ENCODE data around the gene PDE9A.
"Not testable (repeated sequence)": the region's sequence is repeated elsewhere in the genome, so short reads cannot be mapped to it uniquely, and the experiment has no call there.

Gene PDE9A

GRCh38 chr21:42690586-42690985 is 37.2 kb downstream of the PDE9A start:
- no peak for DNase-seq

GRCh38 chr21:42691901-42692559 is 38.6 kb downstream of the PDE9A start:
- no peak for DNase-seq

- no peak for DNase-seq
Observed at GRCh38 chr21:42692688-42693087, 39.3 kb downstream of the PDE9A start.

DNA sequence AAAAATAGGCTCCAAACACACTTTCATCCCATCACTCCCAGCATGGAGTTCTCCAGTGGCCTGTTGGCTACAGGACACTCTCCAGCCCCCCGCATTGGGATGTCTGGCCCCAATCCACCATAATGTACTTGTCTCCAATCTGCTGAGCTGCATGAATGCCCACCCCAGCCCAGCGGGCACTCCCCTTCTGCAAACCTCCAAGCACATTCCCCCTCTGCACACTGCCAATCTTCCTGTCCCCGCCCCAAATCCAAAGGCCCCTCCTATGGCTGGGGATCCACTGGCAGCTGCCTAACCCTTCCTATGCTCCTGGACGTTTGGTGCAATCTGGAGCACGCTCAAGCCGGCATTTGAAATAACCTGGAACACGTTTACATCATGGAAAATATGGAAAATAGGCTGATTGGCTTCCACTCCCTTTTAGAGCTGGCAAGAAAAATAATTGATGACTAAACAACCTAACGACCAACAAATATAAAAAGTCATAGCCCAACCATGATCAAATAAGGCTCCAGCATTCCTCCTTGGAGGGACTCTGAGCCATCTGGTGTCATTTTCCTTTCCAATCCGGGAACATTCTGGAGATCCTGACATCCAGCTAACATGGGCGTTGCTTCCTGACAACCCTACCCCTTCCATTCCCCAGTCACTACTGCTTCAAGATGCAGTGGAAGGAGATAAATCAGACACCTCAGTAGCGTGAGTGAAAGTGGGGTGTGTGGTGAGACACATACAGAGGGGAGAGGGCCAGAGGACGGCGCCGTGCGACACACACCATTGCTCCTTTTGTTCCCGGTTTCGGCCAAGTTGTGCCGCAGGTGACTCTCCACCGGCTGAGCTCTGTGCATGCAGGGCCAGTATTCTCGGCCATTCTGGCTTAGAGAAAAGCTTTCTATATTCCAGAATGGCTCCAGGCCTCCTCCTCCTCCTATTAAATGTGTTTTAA is 41.6 kb downstream of the PDE9A start:
- no peak for DNase-seq

DNA sequence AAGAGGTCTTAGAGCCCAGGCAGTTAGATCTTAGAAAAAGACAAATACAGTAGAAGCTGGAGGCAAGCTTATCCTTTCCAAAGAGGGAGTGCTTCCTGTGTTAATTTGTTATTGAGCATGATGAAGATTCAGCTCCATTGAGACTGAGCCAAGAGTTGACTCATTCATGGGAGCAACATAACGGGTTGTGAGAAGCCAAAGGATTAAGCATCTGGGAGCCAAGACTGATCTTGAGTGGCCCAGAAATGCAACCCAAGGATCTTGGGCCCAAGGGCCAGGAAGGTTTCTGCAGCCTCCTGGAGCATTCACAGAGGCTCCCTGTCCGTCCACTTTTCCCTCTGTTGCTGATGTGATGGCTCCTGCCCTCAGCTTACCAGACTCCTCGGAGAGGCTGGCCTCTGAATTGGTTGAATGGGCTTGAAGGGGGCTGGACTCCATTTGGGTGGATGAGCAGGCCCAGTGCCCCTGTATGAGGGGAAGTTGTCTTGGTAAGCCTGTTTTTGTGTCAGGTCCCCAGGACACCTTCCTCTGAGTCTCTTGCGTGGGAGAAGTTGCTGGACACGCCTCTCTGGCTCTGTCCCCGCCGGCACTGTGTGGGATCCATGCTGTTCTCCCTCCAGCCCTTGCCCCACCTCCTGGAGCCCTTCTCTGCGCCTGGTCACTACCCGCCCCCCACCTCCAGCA is 42.4 kb downstream of the PDE9A start:
- DNase-seq: no peak

DNA sequence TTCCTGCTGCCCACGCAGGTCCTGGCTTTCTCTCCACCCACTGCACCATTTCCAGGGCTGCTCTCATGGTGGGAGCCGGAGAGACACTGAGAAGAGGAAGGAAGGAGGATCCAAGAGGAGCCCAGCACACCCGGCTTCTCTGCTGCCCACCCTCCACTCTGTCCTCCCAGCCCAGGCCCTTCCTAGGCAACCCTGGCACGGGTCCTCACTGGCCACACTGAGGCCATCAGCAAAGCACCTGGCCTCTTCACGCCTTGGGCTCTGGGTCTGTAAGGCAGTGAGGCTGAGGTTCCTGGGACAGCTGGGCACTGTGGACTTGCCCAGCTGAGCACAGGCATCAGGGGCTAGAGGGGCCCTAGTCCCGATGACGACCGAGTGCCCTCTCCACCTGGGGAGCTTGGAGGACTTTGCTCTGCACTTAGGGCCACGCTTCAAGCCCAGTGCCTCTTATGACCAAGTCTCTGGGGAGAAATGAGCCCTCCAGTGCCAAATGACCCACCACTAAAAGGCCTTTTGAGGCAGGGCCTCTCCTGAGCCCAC is 43.1 kb downstream of the PDE9A start:
- DNase-seq: no peak

GRCh38 chr21:42698733-42699132 is 45.3 kb downstream of the PDE9A start:
- DNase-seq: no peak

- no peak for DNase-seq
Observed at GRCh38 chr21:42699196-42699595, 45.8 kb downstream of the PDE9A start.

DNA sequence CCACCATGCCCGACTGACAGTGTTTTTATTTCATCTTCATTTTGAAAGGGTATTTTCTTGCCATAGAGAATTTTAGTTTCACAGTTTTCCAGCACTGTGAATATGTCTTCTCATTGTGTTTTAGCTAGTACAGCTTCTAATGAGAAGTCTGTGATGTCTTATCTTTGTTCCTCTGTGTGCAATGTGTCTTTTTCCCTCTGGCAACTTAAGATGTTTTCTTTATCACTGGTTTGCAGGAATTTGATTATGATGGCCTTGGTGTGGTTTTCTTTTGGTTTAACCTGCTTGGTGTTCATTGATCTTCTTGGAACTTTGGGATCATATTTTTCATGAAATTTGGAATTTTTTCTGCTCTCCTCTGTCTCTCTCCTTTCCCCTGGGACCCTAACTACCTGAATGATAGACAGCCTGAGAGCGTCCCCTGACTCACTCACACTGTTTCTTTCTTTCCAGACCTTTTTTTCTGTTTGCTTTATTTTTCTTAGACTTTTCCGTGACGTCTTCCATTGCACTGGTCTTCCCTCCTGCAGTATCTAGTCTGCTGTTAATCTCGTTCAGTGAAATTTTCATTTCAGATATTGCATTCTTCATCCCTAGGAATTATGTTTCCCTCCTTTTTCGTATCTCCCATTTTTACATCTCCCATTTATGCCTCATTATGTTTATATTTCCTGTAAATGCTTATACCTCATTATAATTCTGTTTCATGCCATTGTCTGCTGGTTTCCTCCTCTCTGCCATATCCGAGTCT is 48.5 kb downstream of the PDE9A start:
- DNase-seq: no peak

DNA sequence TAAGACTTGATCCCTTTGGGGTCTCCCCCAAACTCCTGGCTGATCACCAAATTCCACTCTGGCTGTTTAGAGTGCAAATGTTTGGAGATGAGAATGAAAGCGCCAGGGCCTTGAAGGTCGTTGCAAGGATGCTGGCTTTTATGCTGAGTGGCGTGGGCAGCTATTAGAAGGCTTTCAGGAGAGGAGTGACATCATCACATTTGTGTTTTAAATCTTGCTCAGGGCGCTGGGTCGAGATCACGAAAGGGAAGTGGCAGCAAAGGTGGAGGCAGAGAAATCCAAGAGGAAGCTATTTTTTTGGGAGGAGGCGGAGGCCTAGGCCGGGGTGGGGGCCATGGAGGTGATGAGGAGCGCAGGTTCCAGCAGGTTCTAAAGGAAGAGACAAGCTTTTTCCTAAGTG is 49.3 kb downstream of the PDE9A start:
- DNase-seq: no peak

- DNase-seq: no peak
Observed at GRCh38 chr21:42703136-42703908, 49.9 kb downstream of the PDE9A start.

DNA sequence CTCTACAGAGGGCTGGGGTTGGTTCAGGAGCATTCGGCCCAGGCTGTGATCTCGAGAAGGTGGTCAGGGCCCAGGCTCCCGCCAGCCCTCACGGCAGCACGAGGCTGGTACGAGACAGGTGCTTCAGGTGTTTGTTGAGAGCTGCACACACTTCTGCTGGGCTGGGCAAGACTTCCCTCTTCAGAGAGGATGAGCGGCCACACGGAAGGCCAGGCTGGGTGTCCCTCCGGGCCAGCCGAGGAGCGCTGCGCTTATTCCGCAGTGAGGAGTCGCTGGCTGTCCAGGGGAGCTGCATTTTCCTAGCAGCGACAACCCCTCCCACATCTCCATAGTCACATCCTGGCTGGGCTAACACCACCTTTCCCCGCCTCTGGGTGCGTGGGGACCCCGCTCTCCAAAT is 50.5 kb downstream of the PDE9A start:
- DNase-seq: no peak

- no peak for DNase-seq
Observed at GRCh38 chr21:42704861-42705260, 51.4 kb downstream of the PDE9A start.

DNA sequence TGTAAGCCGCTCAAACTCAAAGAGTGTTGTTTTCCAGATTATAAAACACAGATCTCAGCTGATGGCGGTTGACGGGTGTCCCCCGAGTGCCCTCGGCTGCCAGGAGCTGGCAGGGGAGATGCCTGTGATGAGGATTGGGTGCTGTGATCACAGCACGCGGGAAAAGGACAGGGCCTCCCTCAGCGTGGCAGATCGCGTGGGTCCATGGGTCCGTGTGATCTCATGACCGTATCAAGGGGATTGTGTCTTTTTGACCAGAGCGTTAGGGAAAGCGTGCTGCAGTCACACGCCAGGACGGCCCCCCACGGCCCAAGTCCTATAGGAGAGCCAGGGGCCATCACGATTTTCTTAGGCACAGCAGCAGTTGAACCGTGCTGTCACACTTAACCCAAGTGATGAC is 51.9 kb downstream of the PDE9A start:
- DNase-seq: no peak

- DNase-seq: no peak
Observed at GRCh38 chr21:42705746-42706374, 52.4 kb downstream of the PDE9A start.

DNA sequence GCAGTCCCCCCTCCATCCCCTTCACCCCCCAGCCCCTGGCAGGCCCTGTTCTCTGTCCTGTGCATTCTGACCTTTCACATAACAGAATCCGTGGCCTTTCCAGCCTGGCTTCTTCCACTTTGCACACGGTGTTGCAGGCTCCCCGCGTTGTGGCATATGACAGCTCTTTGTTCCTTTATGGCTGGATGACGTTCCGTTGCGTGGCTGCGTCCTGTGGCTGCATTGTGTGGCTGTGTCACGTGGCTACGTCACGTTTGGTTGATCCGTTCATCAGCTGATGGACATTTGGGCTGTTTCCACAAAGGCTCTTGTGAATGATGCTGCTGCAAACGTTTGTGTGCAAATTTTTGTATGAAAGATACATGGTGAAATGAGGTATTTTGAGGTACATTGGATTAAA is 53.3 kb downstream of the PDE9A start:
- no peak for DNase-seq

DNA sequence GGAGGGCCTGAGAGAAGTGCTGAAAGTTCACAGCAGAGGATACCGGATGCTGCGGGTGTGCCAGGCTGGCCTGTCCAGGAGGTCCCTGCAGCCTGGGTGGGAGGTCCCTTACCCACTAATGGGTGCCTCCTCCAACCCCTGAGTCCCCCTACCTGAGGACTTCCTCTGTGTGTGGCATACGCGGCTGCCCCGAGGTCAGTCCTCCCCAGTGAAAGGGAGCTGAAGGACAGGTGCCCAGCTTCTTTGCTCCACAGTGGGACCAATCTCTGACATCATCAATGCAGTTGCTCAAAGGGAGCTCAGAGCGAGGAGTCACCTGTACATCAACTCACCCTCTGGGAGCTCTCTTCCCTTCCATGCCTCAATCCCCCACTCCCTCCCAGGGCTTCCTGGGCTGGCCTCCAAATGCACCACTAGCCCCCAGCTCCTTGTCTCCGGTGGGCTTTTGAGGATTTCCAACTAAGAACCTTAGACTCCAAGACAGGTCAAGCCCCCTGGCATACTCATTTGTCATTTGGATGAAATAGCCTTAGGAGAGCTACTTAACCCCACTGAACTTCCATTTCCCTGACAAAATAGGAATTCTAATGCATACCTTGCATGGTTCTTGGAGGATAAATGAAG is 53.9 kb downstream of the PDE9A start:
- DNase-seq: no peak

- no peak for DNase-seq
Observed at GRCh38 chr21:42708107-42708506, 54.7 kb downstream of the PDE9A start.

DNA sequence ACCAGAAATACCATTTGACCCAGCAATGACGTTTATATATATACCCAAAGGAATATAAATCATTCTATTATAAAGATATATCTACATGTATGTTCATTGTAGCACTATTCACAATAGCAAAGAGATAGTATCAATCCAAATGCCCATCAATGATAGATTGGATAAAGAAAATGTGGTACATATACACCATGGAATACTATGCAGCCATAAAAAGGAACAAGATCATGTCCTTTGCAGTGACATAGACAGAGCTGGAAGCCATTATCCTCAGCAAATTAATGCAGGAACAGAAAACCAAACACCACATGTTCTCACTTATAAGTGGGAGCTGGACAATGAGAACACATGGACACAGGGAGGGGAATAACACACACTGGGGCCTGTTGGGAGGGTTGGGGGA is 55.5 kb downstream of the PDE9A start:
- not testable (repeated sequence) for DNase-seq

DNA sequence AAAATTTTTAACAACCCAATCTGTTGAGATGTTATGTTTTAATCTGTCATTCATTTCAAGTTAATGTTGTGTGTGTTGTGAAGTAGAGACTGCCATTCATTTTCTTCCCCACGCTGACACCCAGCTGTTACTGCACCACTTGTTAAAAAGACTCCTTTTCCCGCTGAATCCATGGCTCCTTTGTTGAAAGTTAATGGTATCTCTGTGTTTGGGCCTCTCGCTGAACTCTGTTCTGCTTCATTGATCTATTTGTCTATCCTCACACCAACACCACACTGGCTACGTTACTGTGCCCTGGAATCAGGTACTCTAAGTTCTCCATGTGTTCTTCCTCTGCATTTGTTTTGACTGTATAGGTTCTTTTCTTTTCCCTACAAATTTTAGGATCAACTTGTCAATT is 58.2 kb downstream of the PDE9A start:
- no peak for DNase-seq

DNA sequence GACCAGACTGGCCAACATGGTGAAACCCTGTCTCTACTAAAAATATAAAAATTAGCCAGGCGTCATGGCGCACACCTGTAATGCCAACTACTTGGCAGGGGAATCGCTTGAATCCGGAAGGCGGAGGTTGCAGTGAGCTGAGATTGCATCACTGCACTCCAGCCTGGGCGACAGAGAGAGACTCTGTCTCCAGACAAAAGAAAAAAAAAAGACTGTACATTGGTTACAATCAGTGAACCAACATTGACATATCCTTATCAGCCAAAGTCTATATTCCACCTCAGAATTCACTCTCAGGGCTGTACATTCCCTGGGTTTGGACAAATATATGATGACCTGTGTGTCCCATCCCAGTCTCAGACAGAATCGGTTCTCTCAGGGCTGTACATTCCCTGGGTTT is 62.0 kb downstream of the PDE9A start:
- DNase-seq: not testable (repeated sequence)

Data from CD4-positive, alpha-beta T cell treated with Interleukin-4 for 1 hour (primary cell).